OCI-LY7 (cell line): ENCODE measurements around the gene UBA7.

Source experiments
- EZH2phosphoT487 ChIP-seq: fragments of 200-600 bp; sonication (generic); IDR thresholded peaks from 2 replicates; pipeline ENCODE4 v1.6.1; 2018; ENCODE audit warnings: low read depth, borderline replicate concordance, mild to moderate bottlenecking, mixed run types, antibody characterized with exemption, low read length, moderate library complexity, mixed read lengths
- TF ChIP-seq, protein P1 (sequence below): fragments of 200-600 bp; sonication (generic); conservative IDR thresholded peaks from 2 replicates; pipeline ENCODE4 v1.5.1; 2014; ENCODE audit warnings: mild to moderate bottlenecking, antibody characterized with exemption, low read length, moderate library complexity, mixed read lengths

DNA sequence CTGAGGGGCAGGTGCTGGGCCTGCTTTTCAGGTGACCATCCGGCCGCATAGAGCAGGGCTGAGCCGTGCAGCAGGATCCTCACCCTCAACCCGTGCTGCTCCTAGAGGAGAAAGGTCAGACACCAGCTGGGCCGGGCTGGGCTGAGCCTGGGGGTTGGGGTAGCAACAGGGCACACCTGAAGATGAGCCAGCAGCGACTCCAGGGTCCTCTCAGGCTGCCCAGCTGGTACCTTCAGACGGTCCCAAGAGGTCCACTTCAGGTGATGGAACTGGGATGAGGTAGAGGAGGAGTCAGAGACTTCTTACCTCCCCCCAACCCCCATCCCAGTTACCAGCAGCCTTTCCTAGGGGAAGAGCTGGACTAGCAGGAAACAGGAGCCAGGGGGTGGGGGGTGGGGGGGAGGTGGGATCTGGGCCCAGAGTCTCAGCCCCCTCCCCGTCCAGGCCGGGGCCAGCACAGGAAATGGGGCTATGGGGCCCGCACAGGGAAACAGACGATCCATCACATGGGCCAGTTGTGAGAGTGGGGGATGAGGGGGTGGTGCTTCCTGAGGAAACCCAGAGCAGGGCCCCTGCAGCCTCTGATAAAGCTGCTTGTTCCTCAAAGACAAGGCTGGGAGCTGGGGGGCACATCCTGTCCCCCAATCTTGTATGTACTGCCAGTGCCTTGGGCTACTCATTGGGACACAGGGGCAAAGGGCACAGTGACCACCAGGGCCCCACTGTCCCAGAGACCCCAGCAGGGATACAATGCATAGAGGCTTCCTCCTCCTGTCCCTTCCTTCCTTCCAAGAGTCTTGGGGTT is 7.7 kb downstream of the UBA7 start:
- TF ChIP-seq, protein P1, sequence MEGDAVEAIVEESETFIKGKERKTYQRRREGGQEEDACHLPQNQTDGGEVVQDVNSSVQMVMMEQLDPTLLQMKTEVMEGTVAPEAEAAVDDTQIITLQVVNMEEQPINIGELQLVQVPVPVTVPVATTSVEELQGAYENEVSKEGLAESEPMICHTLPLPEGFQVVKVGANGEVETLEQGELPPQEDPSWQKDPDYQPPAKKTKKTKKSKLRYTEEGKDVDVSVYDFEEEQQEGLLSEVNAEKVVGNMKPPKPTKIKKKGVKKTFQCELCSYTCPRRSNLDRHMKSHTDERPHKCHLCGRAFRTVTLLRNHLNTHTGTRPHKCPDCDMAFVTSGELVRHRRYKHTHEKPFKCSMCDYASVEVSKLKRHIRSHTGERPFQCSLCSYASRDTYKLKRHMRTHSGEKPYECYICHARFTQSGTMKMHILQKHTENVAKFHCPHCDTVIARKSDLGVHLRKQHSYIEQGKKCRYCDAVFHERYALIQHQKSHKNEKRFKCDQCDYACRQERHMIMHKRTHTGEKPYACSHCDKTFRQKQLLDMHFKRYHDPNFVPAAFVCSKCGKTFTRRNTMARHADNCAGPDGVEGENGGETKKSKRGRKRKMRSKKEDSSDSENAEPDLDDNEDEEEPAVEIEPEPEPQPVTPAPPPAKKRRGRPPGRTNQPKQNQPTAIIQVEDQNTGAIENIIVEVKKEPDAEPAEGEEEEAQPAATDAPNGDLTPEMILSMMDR = no peak
- TF ChIP-seq EZH2phosphoT487 = no peak
